GM10266 (cell line): ENCODE measurements around the gene MGST3.
"Not testable (repeated sequence)": the region's sequence is repeated elsewhere in the genome, so short reads cannot be mapped to it uniquely, and the experiment has no call there.

ENCODE experiments used
- DNase-seq: peaks from one replicate; pipeline ENCODE4 v3.0.0; 2012; ENCODE audit errors: extremely low spot score
- CTCF ChIP-seq: IDR thresholded peaks from 2 replicates; pipeline ENCODE4 v1.5.1; 2012; ENCODE audit warnings: mild to moderate bottlenecking, low read depth; ENCODE audit not compliant: control insufficient read depth, insufficient read depth; ENCODE audit errors: missing control alignments

The MGST3 gene

GRCh38 chr1:165688046-165688445, 57.0 kb downstream of the MGST3 start:
- no peak for TF ChIP-seq CTCF
- no peak for DNase-seq

- TF ChIP-seq CTCF = no peak
- DNase-seq = no peak
Observed at GRCh38 chr1:165695031-165695430, 64.0 kb downstream of the MGST3 start.

- DNase-seq = no peak
- no peak for TF ChIP-seq CTCF
Observed at GRCh38 chr1:165696625-165697100, 65.6 kb downstream of the MGST3 start.

- no peak for DNase-seq
- no peak for TF ChIP-seq CTCF
Observed at GRCh38 chr1:165697491-165697880, 66.5 kb downstream of the MGST3 start.

- peak; percentile 54 for TF ChIP-seq CTCF
Observed at GRCh38 chr1:165697881-165698760, 67.1 kb downstream of the MGST3 start, which contains the start of gene ALDH9A1. Gene ALDH9A1 (minus strand): TSS chr1:165698562. CDS start chr1:165698558, 4 bp downstream.

GRCh38 chr1:165698761-165699052, 67.7 kb downstream of the MGST3 start:
- no peak for TF ChIP-seq CTCF
- DNase-seq = no peak

More at GRCh38 chr1:165697881-165698760, 67.1 kb downstream of the MGST3 start, which contains the start of gene ALDH9A1:
- peak; percentile 85 for DNase-seq

- DNase-seq = no peak
- TF ChIP-seq CTCF = no peak
Observed at GRCh38 chr1:165699577-165699976, 68.5 kb downstream of the MGST3 start.

- not testable (repeated sequence) for DNase-seq
Observed at GRCh38 chr1:165701922-165702321, 70.9 kb downstream of the MGST3 start.
